NCI-H774 (cell line): ENCODE data around the gene NNMT.

Experiments used
- DNase-seq: peaks from one replicate; lab custom pipeline; 2025; lab: John Stamatoyannopoulos, UW

Gene NNMT

GRCh38 chr11:114295676-114296604 is at the start of gene NNMT:
Gene NNMT, plus strand, starts transcription at chr11:114296399. Its CDS starts 158 bp downstream, at chr11:114296557.
- DNase-seq: no peak

GRCh38 chr11:114247070-114247789 is 49.0 kb upstream of the NNMT start:
- DNase-seq: no peak

- DNase-seq: no peak
Observed at GRCh38 chr11:114250180-114250579, 46.0 kb upstream of the NNMT start.

- no peak for DNase-seq
Observed at GRCh38 chr11:114250993-114251814, 45.0 kb upstream of the NNMT start.

- DNase-seq: no peak
Observed at GRCh38 chr11:114251815-114252337, 44.3 kb upstream of the NNMT start.

GRCh38 chr11:114252767-114253166 is 43.4 kb upstream of the NNMT start:
- no peak for DNase-seq

- no peak for DNase-seq
Observed at GRCh38 chr11:114253771-114254170, 42.4 kb upstream of the NNMT start.

GRCh38 chr11:114254571-114255146 is 41.5 kb upstream of the NNMT start:
- DNase-seq: no peak

GRCh38 chr11:114255289-114255688 is 40.9 kb upstream of the NNMT start:
- DNase-seq: no peak

GRCh38 chr11:114256176-114256966 is 39.8 kb upstream of the NNMT start:
- no peak for DNase-seq

- no peak for DNase-seq
Observed at GRCh38 chr11:114256967-114257286, 39.3 kb upstream of the NNMT start.

GRCh38 chr11:114257621-114258558 is 38.3 kb upstream of the NNMT start:
- DNase-seq: no peak

- no peak for DNase-seq
Observed at GRCh38 chr11:114258696-114259095, 37.5 kb upstream of the NNMT start.

- no peak for DNase-seq
Observed at GRCh38 chr11:114259124-114259526, 37.1 kb upstream of the NNMT start.

GRCh38 chr11:114259551-114259983 is 36.6 kb upstream of the NNMT start:
- peak; percentile 14 for DNase-seq

GRCh38 chr11:114260077-114260476 is 36.1 kb upstream of the NNMT start:
- no peak for DNase-seq

- no peak for DNase-seq
Observed at GRCh38 chr11:114260483-114260882, 35.7 kb upstream of the NNMT start.

GRCh38 chr11:114261791-114262190 is 34.4 kb upstream of the NNMT start:
- DNase-seq: no peak

- DNase-seq: peak; percentile 70
Observed at GRCh38 chr11:114262681-114263512, 33.3 kb upstream of the NNMT start.
